HCT116 (cell line): ENCODE results near the gene PCDHGA3. TPM values are rescaled to one million over a fixed set of nuclear protein-coding genes. Genes with fewer than 3 reads are reported as not detected.

Experiments used
- ATAC-seq: fragments of 200-7000 bp; cut with Tn5 transposase; 2 replicates; pipeline ENCODE4 v1.9.1; 2020; ENCODE audit warnings: mild to moderate bottlenecking, moderate library complexity
- BruUV-seq: library from RNA; stranded (reverse); fragments of 400-500 nt; replicated peaks from 2 replicates; lab custom pipeline; 2021; lab: Mats Ljungman, UMichigan
- CTCF ChIA-PET: fragments of 300-600 bp; sonication (Branson Sonifier 250); formaldehyde crosslinking; loops from one replicate; lab custom pipeline; 2021; ENCODE audit warnings: antibody characterized with exemption; lab: Charles Lee
- POLR2A ChIA-PET: fragments of 300-600, 350-600 bp; sonication (Branson Sonifier 250); formaldehyde crosslinking; loops from one replicate; lab custom pipeline; 2021; ENCODE audit warnings: antibody characterized with exemption; lab: Charles Lee
- RAD21 ChIA-PET, 2 experiments: fragments of 300-600 bp; sonication (Branson Sonifier 250); formaldehyde crosslinking; loops; one replicate each; lab custom pipeline; 2023; ENCODE audit warnings: low total read pairs in 2 of 2; ENCODE audit not compliant: uncharacterized antibody in 2 of 2, unreplicated experiment in 2 of 2, low non-redundant PET in 1 of 2; lab: Charles Lee
- DNase-seq: peaks from one replicate; pipeline ENCODE4 v3.0.0-alpha.2; 2010; ENCODE audit warnings: low read depth, low spot score
- H2AFZ ChIP-seq: fragments of 200-600 bp; shearing (Covaris generic), sonication (generic); 2 replicates; pipeline ENCODE4 v1.6.1; 2017; ENCODE audit warnings: low read depth, mixed run types, mixed read lengths, antibody characterized with exemption, low read length; ENCODE audit not compliant: poor library complexity, severe bottlenecking
- H3K27ac ChIP-seq: 2 replicates; pipeline ENCODE4 v1.5.1; 2012; ENCODE audit warnings: low read depth, low read length
- H3K27me3 ChIP-seq: fragments of 200-600 bp; sonication (generic); 2 replicates; pipeline ENCODE4 v1.6.1; 2016; ENCODE audit warnings: mixed run types, low read length, mixed read lengths; ENCODE audit not compliant: insufficient read depth
- H3K36me3 ChIP-seq, 2 experiments: fragments of 200-500 bp in 1 of 2; fragments of 200-600 bp in 1 of 2; sonication (Bioruptor generic) in 1 of 2; sonication (generic) in 1 of 2; 2 replicates each; pipeline versions ENCODE4 v1.5.1 to v1.6.1; 2014 to 2016; ENCODE audit warnings: low read length in 2 of 2, inconsistent platforms in 1 of 2, mixed read lengths in 1 of 2, mixed run types in 1 of 2; ENCODE audit not compliant: insufficient read depth in 2 of 2, control insufficient read depth in 1 of 2
- H3K4me1 ChIP-seq, 2 experiments: fragments of 200-600 bp in 1 of 2; sonication (generic) in 1 of 2; 2 replicates each; pipeline versions ENCODE4 v1.5.1 to v1.6.1; 2012 to 2017; ENCODE audit warnings: low read length in 2 of 2, inconsistent platforms in 1 of 2, mild to moderate bottlenecking in 1 of 2, mixed read lengths in 1 of 2, mixed run types in 1 of 2, moderate library complexity in 1 of 2; ENCODE audit not compliant: insufficient read depth in 2 of 2, control insufficient read depth in 1 of 2
- H3K4me2 ChIP-seq: fragments of 200-600 bp; sonication (generic); 2 replicates; pipeline ENCODE4 v1.6.1; 2017; ENCODE audit warnings: mixed run types, low read length, mixed read lengths
- H3K4me3 ChIP-seq, 2 experiments: fragments of 200-600 bp in 1 of 2; sonication (generic) in 1 of 2; replicated peaks in 1 of 2; 2 replicates each; pipeline ENCODE4 v1.5.1; 2011 to 2016; ENCODE audit warnings: low read length in 2 of 2, control low read depth in 1 of 2, low read depth in 1 of 2, mild to moderate bottlenecking in 1 of 2, mixed read lengths in 1 of 2, mixed run types in 1 of 2
- H3K79me2 ChIP-seq: fragments of 200-600 bp; sonication (generic); 2 replicates; pipeline ENCODE4 v1.6.1; 2017; ENCODE audit warnings: mild to moderate bottlenecking, mixed run types, low read length, moderate library complexity, mixed read lengths; ENCODE audit not compliant: insufficient read depth
- H3K9ac ChIP-seq: fragments of 200-600 bp; sonication (generic); 2 replicates; pipeline ENCODE4 v1.6.1; 2016; ENCODE audit warnings: low read length, mixed read lengths
- H3K9me2 ChIP-seq: fragments of 200-600 bp; sonication (generic), shearing (Covaris generic); 2 replicates; pipeline ENCODE4 v1.6.1; 2017; ENCODE audit warnings: mixed run types, mild to moderate bottlenecking, moderate library complexity; ENCODE audit not compliant: insufficient read depth
- H3K9me3 ChIP-seq, 2 experiments: fragments of 200-500 bp in 1 of 2; fragments of 200-600 bp in 1 of 2; sonication (Bioruptor generic) in 1 of 2; sonication (generic) in 1 of 2; 2 replicates each; pipeline ENCODE4 v1.6.1; 2014 to 2017; ENCODE audit warnings: low read length in 2 of 2, mixed read lengths in 2 of 2, inconsistent platforms in 1 of 2, low read depth in 1 of 2, mild to moderate bottlenecking in 1 of 2, mixed run types in 1 of 2, moderate library complexity in 1 of 2; ENCODE audit not compliant: control insufficient read depth in 1 of 2, insufficient read depth in 1 of 2
- H4K20me1 ChIP-seq: fragments of 200-600 bp; sonication (generic), shearing (Covaris generic); 2 replicates; pipeline ENCODE4 v1.6.1; 2017; ENCODE audit warnings: mixed run types, mild to moderate bottlenecking, moderate library complexity; ENCODE audit not compliant: insufficient read depth
- ATF3 ChIP-seq: IDR thresholded peaks from 2 replicates; pipeline ENCODE4 v1.6.1; 2012
- ELF1 ChIP-seq: IDR thresholded peaks from 2 replicates; pipeline ENCODE4 v1.6.1; 2012; ENCODE audit warnings: low read depth, borderline replicate concordance
- MAX ChIP-seq: IDR thresholded peaks from 2 replicates; pipeline ENCODE4 v1.6.1; 2012
- RAD21 ChIP-seq: IDR thresholded peaks from 2 replicates; pipeline ENCODE4 v1.6.1; 2012; ENCODE audit warnings: low read depth, mild to moderate bottlenecking
- REST ChIP-seq: IDR thresholded peaks from 2 replicates; pipeline ENCODE4 v1.6.1; 2012; ENCODE audit warnings: low read depth
- SP1 ChIP-seq: IDR thresholded peaks from 2 replicates; pipeline ENCODE4 v1.6.1; 2012; ENCODE audit warnings: low read depth
- TCF7L2 ChIP-seq: IDR thresholded peaks from 2 replicates; pipeline ENCODE4 v1.7.0; 2011; ENCODE audit warnings: borderline replicate concordance, inconsistent platforms; ENCODE audit not compliant: insufficient read depth, insufficient read length; ENCODE audit errors: extremely low read depth
- ZFX ChIP-seq: fragments of 450-650 bp; IDR thresholded peaks from 2 replicates; pipeline ENCODE4 v1.6.1; 2017
- intact Hi-C: fragments of 100-400 bp; cut with micrococcal nuclease; formaldehyde crosslinking; loops from 2 replicates; pipeline ENCODE4 v1.10.0; 2022
- total RNA-seq: library from RNA; stranded (reverse); gene quantifications from one replicate; pipeline ENCODE4 v1.2.1, GENCODE V29; 2021; ENCODE audit not compliant: unreplicated experiment
- TF ChIP-seq, protein P1 (sequence below): IDR thresholded peaks from 2 replicates; pipeline ENCODE4 v1.6.1; 2011; ENCODE audit warnings: mild to moderate bottlenecking, low read length, moderate library complexity; ENCODE audit not compliant: insufficient replicate concordance; ENCODE audit errors: extremely low read depth

Gene PCDHGA3
- total RNA-seq, 1 experiment from 2014 or later, result not detected

DNA sequence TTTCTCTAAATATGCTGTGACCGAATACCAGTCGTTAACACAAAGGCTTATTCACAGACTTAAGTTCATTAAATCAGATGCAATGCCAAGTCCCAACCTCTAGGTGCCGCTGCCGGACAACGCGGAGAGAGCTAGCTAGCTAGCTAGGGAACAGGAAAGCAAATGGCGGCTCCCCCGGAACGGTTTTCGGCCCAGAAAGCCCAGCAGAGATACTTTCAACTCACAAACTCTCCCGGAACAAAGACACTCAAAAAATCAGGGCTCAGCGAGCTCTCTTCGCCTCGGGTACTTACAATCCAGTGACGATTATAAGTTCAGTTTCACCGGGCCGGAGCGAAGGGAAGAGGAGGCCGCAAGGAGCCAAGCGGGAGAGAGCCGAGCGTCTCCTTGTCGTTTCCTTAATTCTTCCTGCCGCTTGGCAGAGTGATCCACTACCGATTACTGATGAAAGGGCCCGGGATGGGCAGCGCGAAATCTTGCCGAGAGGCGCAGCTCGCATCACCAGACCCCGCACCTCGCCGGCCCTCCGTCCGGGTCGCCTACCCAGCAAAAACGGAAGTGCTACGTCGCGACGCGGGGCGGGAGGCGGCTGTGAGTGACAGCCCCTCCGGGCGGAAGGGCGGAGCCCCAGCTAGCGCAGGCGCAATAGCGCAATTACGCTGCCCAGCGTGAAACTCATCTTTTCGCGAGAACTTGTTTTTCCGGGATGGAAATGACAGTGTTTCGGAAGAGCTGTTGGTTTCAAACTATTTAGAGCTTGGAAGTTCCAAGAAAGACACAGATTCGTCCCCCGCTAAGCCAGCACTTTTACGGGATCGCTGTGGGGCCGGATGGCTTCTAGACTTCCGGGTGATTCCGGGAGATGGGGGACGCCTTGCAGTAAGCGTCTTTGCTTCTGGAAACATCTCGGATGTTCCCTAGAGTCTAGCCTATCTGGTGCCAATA, 23.1 kb upstream of the PCDHGA3 start, which contains the start of gene TAF7 (continued):
- no peak for TF ChIP-seq ATF3
- TF ChIP-seq, protein P1, sequence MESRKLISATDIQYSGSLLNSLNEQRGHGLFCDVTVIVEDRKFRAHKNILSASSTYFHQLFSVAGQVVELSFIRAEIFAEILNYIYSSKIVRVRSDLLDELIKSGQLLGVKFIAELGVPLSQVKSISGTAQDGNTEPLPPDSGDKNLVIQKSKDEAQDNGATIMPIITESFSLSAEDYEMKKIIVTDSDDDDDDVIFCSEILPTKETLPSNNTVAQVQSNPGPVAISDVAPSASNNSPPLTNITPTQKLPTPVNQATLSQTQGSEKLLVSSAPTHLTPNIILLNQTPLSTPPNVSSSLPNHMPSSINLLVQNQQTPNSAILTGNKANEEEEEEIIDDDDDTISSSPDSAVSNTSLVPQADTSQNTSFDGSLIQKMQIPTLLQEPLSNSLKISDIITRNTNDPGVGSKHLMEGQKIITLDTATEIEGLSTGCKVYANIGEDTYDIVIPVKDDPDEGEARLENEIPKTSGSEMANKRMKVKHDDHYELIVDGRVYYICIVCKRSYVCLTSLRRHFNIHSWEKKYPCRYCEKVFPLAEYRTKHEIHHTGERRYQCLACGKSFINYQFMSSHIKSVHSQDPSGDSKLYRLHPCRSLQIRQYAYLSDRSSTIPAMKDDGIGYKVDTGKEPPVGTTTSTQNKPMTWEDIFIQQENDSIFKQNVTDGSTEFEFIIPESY, result peak; percentile 93

- ATAC-seq, result no peak
- Histone ChIP-seq H3K79me2 (peaks cover 25% of the 10 kb centered on the region), H3K27me3 (no peaks in the 10 kb centered on the region), H3K27ac (no peak overlapping the region), H3K4me3 (no peak overlapping the region), H4K20me1 (no peaks in the 10 kb centered on the region), H3K4me1 (peaks cover 4 to 13% of the 10 kb centered on the region in 2 experiments; a peak in 3 of 4 replicates), H3K9me3 (peaks cover 19 to 26% of the 10 kb centered on the region in 2 experiments), H3K36me3 (peaks cover 2 to 19% of the 10 kb centered on the region in 2 experiments; a peak in 2 of 4 replicates), H2AFZ (no peak overlapping the region), H3K9ac (no peak overlapping the region), H3K9me2 (no peaks in the 10 kb centered on the region), H3K4me2 (no peak overlapping the region)
- DNase-seq, result no peak
- ChIA-PET POLR2A (no interaction called here), RAD21 (no interaction called here), CTCF (no interaction called here)
- no peak for TF ChIP-seq REST
- no peak for TF ChIP-seq MAX
- TF ChIP-seq ZFX, result no peak
- no peak for TF ChIP-seq SP1
- TF ChIP-seq RAD21, result no peak
- no peak for TF ChIP-seq ELF1
- no peak for TF ChIP-seq TCF7L2
- BruUV-seq, result no TSS peak
- intact Hi-C loops, result no loop called here
These were observed 21.4 kb upstream of the PCDHGA3 start for GRCh38 chr5:141322261-141322660.
